GM12878 (cell line): Measurements from ENCODE around the gene FANCE. TPM values are rescaled to one million over a fixed set of nuclear protein-coding genes. Genes with fewer than 3 reads are reported as not detected.

Source experiments
- ATAC-seq: fragments of 200-7000 bp; cut with Tn5 transposase; 3 replicates; pipeline ENCODE4 v1.9.1; 2020; ENCODE audit warnings: mild to moderate bottlenecking, moderate library complexity
- BruUV-seq: library from RNA; stranded (reverse); fragments of 400-500 nt; replicated peaks from 2 replicates; lab custom pipeline; 2021; lab: Mats Ljungman, UMichigan
- CTCF ChIA-PET: fragments of 300-600 bp; sonication (Branson Sonifier 250); formaldehyde crosslinking; extraction: SDS; loops from one replicate; lab custom pipeline; 2021; ENCODE audit warnings: inconsistent platforms; lab: Yijun Ruan, JAX
- POLR2A ChIA-PET: fragments of 350-600 bp; formaldehyde crosslinking; extraction: SDS; loops from one replicate; lab custom pipeline; 2021; ENCODE audit warnings: inconsistent platforms; lab: Charles Lee
- RAD21 ChIA-PET: fragments of 300-600 bp; sonication (Branson Sonifier 250); formaldehyde crosslinking; loops from one replicate; lab custom pipeline; 2023; ENCODE audit warnings: antibody characterized with exemption; ENCODE audit not compliant: unreplicated experiment; lab: Charles Lee
- SMC1A ChIA-PET: fragments of 300-600 bp; sonication (Branson Sonifier 250); formaldehyde crosslinking; loops from one replicate; lab custom pipeline; 2023; ENCODE audit not compliant: unreplicated experiment, uncharacterized antibody; lab: Charles Lee
- DNase-seq: peaks from one replicate; pipeline ENCODE4 v3.0.0-alpha.2; 2011; ENCODE audit warnings: low read depth, low spot score
- FAIRE-seq: peaks from 3 replicates; lab custom pipeline; 2011; peaks lifted over from hg19 to GRCh38; lab: Jason Lieb, UNC
- H2AFZ ChIP-seq: 2 replicates; pipeline ENCODE4 v1.6.0; 2011; ENCODE audit warnings: low read depth, low read length, control low read depth; ENCODE audit not compliant: control insufficient read depth
- H3K27ac ChIP-seq: 2 replicates; pipeline ENCODE4 v1.5.1; 2011; ENCODE audit warnings: control low read depth; ENCODE audit not compliant: control insufficient read depth, insufficient read depth
- H3K27me3 ChIP-seq, 2 experiments: replicated peaks in 1 of 2; 2 replicates each; pipeline versions ENCODE4 v1.6.0 to v1.6.1; 2011; ENCODE audit warnings: low read length in 1 of 2; ENCODE audit not compliant: control insufficient read depth in 2 of 2, insufficient read depth in 2 of 2
- H3K36me3 ChIP-seq, 2 experiments: 2 replicates each; pipeline ENCODE4 v1.5.1; 2011; ENCODE audit warnings: low read length in 1 of 2; ENCODE audit not compliant: control insufficient read depth in 2 of 2, insufficient read depth in 2 of 2
- H3K4me1 ChIP-seq: 2 replicates; pipeline ENCODE4 v1.6.1; 2011; ENCODE audit warnings: mild to moderate bottlenecking, low read length, moderate library complexity, mixed read lengths; ENCODE audit not compliant: control insufficient read depth, insufficient read depth
- H3K4me2 ChIP-seq: 2 replicates; pipeline ENCODE4 v1.6.0; 2011; ENCODE audit warnings: control low read depth; ENCODE audit not compliant: control insufficient read depth, insufficient read depth
- H3K4me3 ChIP-seq: fragments of 200-600 bp; sonication (generic); 2 replicates; pipeline ENCODE4 v1.5.1; 2016
- H3K79me2 ChIP-seq: 2 replicates; pipeline ENCODE4 v1.6.0; 2011; ENCODE audit warnings: low read length; ENCODE audit not compliant: control insufficient read depth, insufficient read depth
- H3K9ac ChIP-seq: 2 replicates; pipeline ENCODE4 v1.8.0; 2011; ENCODE audit warnings: low read length, control low read depth, mixed read lengths; ENCODE audit not compliant: control insufficient read depth, insufficient read depth
- H3K9me3 ChIP-seq: replicated peaks from 3 replicates; pipeline ENCODE4 v1.5.1; 2011; ENCODE audit warnings: mild to moderate bottlenecking, low read length; ENCODE audit not compliant: control insufficient read depth, insufficient read depth
- H4K20me1 ChIP-seq: 2 replicates; pipeline ENCODE4 v1.6.0; 2011; ENCODE audit not compliant: control insufficient read depth, insufficient read depth
- CHD1 ChIP-seq: IDR thresholded peaks from 2 replicates; pipeline ENCODE4 v1.6.1; 2012; ENCODE audit warnings: low read depth, low read length, improper control_type of control experiment
- NFYB ChIP-seq: IDR thresholded peaks from 2 replicates; pipeline ENCODE4 v1.6.1; 2011; ENCODE audit warnings: low read depth, mild to moderate bottlenecking, low read length, improper control_type of control experiment, moderate library complexity; ENCODE audit not compliant: insufficient read depth
- SMC3 ChIP-seq: IDR thresholded peaks from 2 replicates; pipeline ENCODE4 v1.6.1; 2011; ENCODE audit warnings: low read length, improper control_type of control experiment, borderline replicate concordance
- SPI1 ChIP-seq: IDR thresholded peaks from 2 replicates; pipeline ENCODE4 v1.6.1; 2011; ENCODE audit warnings: low read depth, mild to moderate bottlenecking, low read length, moderate library complexity, borderline replicate concordance; ENCODE audit not compliant: insufficient read depth
- YY1 ChIP-seq: IDR thresholded peaks from 2 replicates; pipeline ENCODE4 v1.6.1; 2011; ENCODE audit warnings: low read depth, mild to moderate bottlenecking, low read length
- WGBS: methylation state at CpG from one replicate; pipeline ENCODE4 v1.1.6; 2016; ENCODE audit warnings: low lambda C conversion rate; ENCODE audit not compliant: insufficient replicate concordance, insufficient coverage; ENCODE audit errors: missing lambda C conversion rate; 5-methylcytosine and 5-hydroxymethylcytosine counted together
- in situ Hi-C: fragments of 300-500 bp; cut with MboI; formaldehyde crosslinking; loops from 9 replicates; pipeline ENCODE4 v1.14.3; 2018; ENCODE audit warnings: mixed read lengths
- intact Hi-C: fragments of 100-400 bp; cut with micrococcal nuclease; formaldehyde crosslinking; loops from one replicate; pipeline ENCODE4 v1.14.2; 2022; ENCODE audit not compliant: unreplicated experiment
- polyA plus RNA-seq, 11 experiments: library from polyadenylated mRNA; depleted of rRNA in 4 of 11; unstranded in 6 of 11; stranded (reverse) in 5 of 11; fragments of >200 nt; fragmentation: Nextera tagmentation in 4 of 11; fragmentation: Illumina TruSeq in 1 of 11; extraction: Ambion mirVana in 4 of 11; extraction: Trizol in 1 of 11; gene quantifications; 1 replicate in 1 of 11; 2 replicates in 10 of 11; pipeline versions ENCODE4 v1.2.1 to v1.2.3, GENCODE V29; 2011 to 2016; ENCODE audit warnings: inconsistent platforms in 2 of 11, missing spikeins in 2 of 11, low read depth in 1 of 11
- total RNA-seq, 4 experiments: library from RNA; depleted of rRNA in 3 of 4; stranded (reverse); fragments of >200 nt in 3 of 4; fragmentation: Illumina TruSeq in 1 of 4; extraction: Trizol in 1 of 4; gene quantifications; 2 replicates each; pipeline versions ENCODE4 v1.2.1 to v1.2.3, GENCODE V29; 2013 to 2021
- TF ChIP-seq, protein P1 (sequence below): IDR thresholded peaks from 2 replicates; pipeline ENCODE4 v1.6.1; 2011; ENCODE audit warnings: low read depth, mild to moderate bottlenecking, low read length, moderate library complexity, borderline replicate concordance; ENCODE audit errors: extremely low read depth
- TF ChIP-seq, protein P2 (sequence below): fragments of 450-650 bp; formaldehyde crosslinking; IDR thresholded peaks from 2 replicates; pipeline ENCODE4 v1.5.0; 2022; ENCODE audit warnings: mild to moderate bottlenecking, missing genetic modification characterization
- TF ChIP-seq, protein P3 (sequence below): fragments of 150-350 bp; IDR thresholded peaks from 2 replicates; pipeline ENCODE4 v1.6.1; 2016; ENCODE audit warnings: low read depth, low read length

FANCE gene
- total and polyA plus RNA-seq, 10 of the 15 experiments (the other 5 are each of a cell fraction or from before 2014, with no cell fraction given): 3.0 to 13.3 (median 8.1) TPM

DNA sequence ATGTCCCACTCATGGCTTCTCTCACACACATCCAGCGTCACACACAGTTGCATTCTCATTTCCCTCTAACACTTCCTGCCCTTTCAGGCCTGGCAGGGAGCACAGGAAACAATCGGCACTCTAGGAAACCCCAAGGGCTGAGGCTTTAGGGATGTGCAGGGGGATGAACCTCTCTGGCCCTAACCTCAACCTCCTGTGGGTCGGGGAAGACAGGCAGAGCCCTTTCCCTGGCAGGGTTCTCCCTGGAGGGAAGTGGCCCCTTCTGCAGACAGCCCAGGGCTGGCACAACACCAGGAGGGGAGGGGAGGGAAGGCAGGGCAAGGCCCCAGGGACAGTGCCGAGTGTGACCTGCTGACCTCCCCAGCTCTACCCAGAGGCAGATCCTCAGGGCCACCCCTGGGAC is 42.0 kb downstream of the FANCE start:
- H3K27ac ChIP-seq: no peak overlapping the region
- ATAC-seq (no peak; the same call in 2 of the 3 replicates), FAIRE-seq (no peak), DNase-seq (no peak)
- no peak overlapping the region for H3K4me3 ChIP-seq
- no TSS peak for BruUV-seq
- H3K9me3 ChIP-seq: no peaks in the 10 kb centered on the region
- intact Hi-C loops (no loop called here), in situ Hi-C loops (no loop called here)
- no peak overlapping the region for H3K4me2 ChIP-seq
- no peak overlapping the region for H3K9ac ChIP-seq
- peaks cover 8% of the 10 kb centered on the region for H3K4me1 ChIP-seq
- H3K79me2 ChIP-seq: no peaks in the 10 kb centered on the region
- ChIA-PET RAD21 (no interaction called here), POLR2A (no interaction called here), SMC1A (no interaction called here), CTCF (no interaction called here)
- H3K27me3 ChIP-seq: peaks cover 0 to 16% of the 10 kb centered on the region in 2 experiments
- TF ChIP-seq SPI1 (0 out of 2 replicates have a peak, but pooled peaks have one; percentile 6), SMC3 (no peak)
- H2AFZ ChIP-seq: no peak overlapping the region
- H3K36me3 ChIP-seq: no peaks in the 10 kb centered on the region
- WGBS: 0% methylated on average over 4 of the region's 4 CpGs
- no peaks in the 10 kb centered on the region for H4K20me1 ChIP-seq

DNA sequence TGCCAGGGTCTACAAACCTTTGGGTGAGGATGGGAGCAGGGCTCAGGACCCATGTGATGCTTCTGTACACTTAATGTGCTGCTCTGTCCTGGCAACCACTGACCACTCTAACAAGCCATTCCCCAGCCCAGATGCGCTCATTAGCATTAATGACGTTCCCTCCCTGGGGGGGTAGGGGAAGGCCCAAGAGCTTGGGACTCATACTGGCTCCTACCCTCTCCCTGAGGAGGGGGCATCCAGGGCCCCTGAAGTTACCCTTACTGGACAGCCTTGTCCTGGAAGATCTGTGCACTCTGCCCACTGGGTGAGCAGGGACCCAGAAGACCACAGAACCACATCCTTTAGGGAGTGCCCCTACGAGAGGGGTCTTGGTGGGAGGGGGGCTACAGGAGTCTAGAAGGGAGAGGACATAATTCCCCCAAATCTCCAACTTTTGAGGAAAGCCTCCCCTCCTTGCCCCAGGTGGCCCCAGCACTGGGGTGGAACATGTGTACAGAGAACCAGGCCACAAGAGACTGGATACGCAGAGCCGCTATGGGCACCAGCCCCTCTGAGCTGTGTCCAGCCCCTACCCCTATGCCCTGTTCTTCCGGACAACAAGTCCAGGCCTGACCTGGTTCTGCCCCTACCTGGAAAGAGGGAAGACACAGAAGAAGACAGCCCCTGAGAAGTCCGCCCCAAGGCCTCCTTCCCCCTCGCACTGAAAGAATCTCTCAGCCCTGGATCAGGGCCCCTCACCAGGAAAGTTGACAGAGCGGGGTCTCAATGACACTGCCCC is 43.3 kb downstream of the FANCE start:
- SMC1A ChIA-PET: interaction anchor here (0.7 kb wide), 1 partner anchor 44 kb away, joined by 3 read pairs; no protein-coding TSS in a partner anchor
- RAD21 ChIA-PET: no interaction called here
- no peaks in the 10 kb centered on the region for H3K36me3 ChIP-seq
- no peaks in the 10 kb centered on the region for H4K20me1 ChIP-seq
- intact Hi-C loops (no loop called here), in situ Hi-C loops (no loop called here)
- no peaks in the 10 kb centered on the region for H3K9me3 ChIP-seq
- no peak overlapping the region for H2AFZ ChIP-seq
- H3K79me2 ChIP-seq: no peaks in the 10 kb centered on the region
- FAIRE-seq (no peak), ATAC-seq (no peak), DNase-seq (no peak)
- 66% methylated on average over 9 of the region's 9 CpGs for WGBS
- no peak overlapping the region for H3K4me2 ChIP-seq
- BruUV-seq: no TSS peak
- no peak overlapping the region for H3K9ac ChIP-seq
- H3K4me3 ChIP-seq: no peak overlapping the region
- POLR2A ChIA-PET: interaction anchor here (0.6 kb wide), 1 partner anchor 863 kb away, joined by 4 read pairs; no protein-coding TSS in a partner anchor
- H3K27me3 ChIP-seq: peaks cover 0 to 16% of the 10 kb centered on the region in 2 experiments
- H3K27ac ChIP-seq: no peak overlapping the region
- peaks cover 8% of the 10 kb centered on the region for H3K4me1 ChIP-seq
- CTCF ChIA-PET: no interaction called here
- no peak for TF ChIP-seq CHD1
- TF ChIP-seq YY1: no peak
- TF ChIP-seq, protein P1, sequence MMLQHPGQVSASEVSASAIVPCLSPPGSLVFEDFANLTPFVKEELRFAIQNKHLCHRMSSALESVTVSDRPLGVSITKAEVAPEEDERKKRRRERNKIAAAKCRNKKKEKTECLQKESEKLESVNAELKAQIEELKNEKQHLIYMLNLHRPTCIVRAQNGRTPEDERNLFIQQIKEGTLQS: no peak
- no peak for TF ChIP-seq NFYB
- TF ChIP-seq, protein P2, sequence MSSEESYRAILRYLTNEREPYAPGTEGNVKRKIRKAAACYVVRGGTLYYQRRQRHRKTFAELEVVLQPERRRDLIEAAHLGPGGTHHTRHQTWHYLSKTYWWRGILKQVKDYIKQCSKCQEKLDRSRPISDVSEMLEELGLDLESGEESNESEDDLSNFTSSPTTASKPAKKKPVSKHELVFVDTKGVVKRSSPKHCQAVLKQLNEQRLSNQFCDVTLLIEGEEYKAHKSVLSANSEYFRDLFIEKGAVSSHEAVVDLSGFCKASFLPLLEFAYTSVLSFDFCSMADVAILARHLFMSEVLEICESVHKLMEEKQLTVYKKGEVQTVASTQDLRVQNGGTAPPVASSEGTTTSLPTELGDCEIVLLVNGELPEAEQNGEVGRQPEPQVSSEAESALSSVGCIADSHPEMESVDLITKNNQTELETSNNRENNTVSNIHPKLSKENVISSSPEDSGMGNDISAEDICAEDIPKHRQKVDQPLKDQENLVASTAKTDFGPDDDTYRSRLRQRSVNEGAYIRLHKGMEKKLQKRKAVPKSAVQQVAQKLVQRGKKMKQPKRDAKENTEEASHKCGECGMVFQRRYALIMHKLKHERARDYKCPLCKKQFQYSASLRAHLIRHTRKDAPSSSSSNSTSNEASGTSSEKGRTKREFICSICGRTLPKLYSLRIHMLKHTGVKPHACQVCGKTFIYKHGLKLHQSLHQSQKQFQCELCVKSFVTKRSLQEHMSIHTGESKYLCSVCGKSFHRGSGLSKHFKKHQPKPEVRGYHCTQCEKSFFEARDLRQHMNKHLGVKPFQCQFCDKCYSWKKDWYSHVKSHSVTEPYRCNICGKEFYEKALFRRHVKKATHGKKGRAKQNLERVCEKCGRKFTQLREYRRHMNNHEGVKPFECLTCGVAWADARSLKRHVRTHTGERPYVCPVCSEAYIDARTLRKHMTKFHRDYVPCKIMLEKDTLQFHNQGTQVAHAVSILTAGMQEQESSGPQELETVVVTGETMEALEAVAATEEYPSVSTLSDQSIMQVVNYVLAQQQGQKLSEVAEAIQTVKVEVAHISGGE (CRISPR knock-in tag): no peak
- TF ChIP-seq, protein P3, sequence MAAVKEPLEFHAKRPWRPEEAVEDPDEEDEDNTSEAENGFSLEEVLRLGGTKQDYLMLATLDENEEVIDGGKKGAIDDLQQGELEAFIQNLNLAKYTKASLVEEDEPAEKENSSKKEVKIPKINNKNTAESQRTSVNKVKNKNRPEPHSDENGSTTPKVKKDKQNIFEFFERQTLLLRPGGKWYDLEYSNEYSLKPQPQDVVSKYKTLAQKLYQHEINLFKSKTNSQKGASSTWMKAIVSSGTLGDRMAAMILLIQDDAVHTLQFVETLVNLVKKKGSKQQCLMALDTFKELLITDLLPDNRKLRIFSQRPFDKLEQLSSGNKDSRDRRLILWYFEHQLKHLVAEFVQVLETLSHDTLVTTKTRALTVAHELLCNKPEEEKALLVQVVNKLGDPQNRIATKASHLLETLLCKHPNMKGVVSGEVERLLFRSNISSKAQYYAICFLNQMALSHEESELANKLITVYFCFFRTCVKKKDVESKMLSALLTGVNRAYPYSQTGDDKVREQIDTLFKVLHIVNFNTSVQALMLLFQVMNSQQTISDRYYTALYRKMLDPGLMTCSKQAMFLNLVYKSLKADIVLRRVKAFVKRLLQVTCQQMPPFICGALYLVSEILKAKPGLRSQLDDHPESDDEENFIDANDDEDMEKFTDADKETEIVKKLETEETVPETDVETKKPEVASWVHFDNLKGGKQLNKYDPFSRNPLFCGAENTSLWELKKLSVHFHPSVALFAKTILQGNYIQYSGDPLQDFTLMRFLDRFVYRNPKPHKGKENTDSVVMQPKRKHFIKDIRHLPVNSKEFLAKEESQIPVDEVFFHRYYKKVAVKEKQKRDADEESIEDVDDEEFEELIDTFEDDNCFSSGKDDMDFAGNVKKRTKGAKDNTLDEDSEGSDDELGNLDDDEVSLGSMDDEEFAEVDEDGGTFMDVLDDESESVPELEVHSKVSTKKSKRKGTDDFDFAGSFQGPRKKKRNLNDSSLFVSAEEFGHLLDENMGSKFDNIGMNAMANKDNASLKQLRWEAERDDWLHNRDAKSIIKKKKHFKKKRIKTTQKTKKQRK: no peak
